OCI-LY1 (cell line): ENCODE results near the gene MS4A12.
"Not testable (repeated sequence)": the region's sequence is repeated elsewhere in the genome, so short reads cannot be mapped to it uniquely, and the experiment has no call there.

Experiments used
- H2AFZ ChIP-seq: fragments of 200-600 bp; sonication (generic), shearing (Covaris generic); 2 replicates; pipeline ENCODE4 v1.6.0; 2014; ENCODE audit warnings: antibody characterized with exemption, mild to moderate bottlenecking, low read length
- H3F3A ChIP-seq: fragments of 200-600 bp; sonication (generic), shearing (Covaris generic); 2 replicates; pipeline ENCODE4 v1.6.0; 2014; ENCODE audit warnings: mild to moderate bottlenecking, antibody characterized with exemption, low read length, moderate library complexity; ENCODE audit not compliant: insufficient read depth
- H3K27ac ChIP-seq: fragments of 200-600 bp; sonication (generic); 2 replicates; pipeline ENCODE4 v1.5.1; 2014; ENCODE audit warnings: low read length, mixed run types, mild to moderate bottlenecking, low read depth; ENCODE audit not compliant: poor library complexity, severe bottlenecking
- H3K27me3 ChIP-seq: fragments of 200-600 bp; sonication (generic); 2 replicates; pipeline ENCODE4 v1.6.0; 2014; ENCODE audit warnings: antibody characterized with exemption, mild to moderate bottlenecking, low read length, moderate library complexity; ENCODE audit not compliant: insufficient read depth
- H3K36me3 ChIP-seq: fragments of 200-600 bp; sonication (generic); 2 replicates; pipeline ENCODE4 v1.6.1; 2014; ENCODE audit warnings: mild to moderate bottlenecking, antibody characterized with exemption, low read length, moderate library complexity, mixed read lengths; ENCODE audit not compliant: insufficient read depth
- H3K4me1 ChIP-seq: fragments of 200-600 bp; sonication (generic); 2 replicates; pipeline ENCODE4 v1.5.1; 2014; ENCODE audit warnings: mild to moderate bottlenecking, low read length, moderate library complexity; ENCODE audit not compliant: insufficient read depth, severe bottlenecking
- H3K4me2 ChIP-seq: fragments of 200-600 bp; sonication (generic), shearing (Covaris generic); 2 replicates; pipeline ENCODE4 v1.6.1; 2014; ENCODE audit warnings: low read length
- H3K4me3 ChIP-seq: fragments of 200-600 bp; sonication (generic); 2 replicates; pipeline ENCODE4 v1.5.1; 2014; ENCODE audit warnings: low read length, low read depth, mild to moderate bottlenecking, mixed read lengths; ENCODE audit not compliant: poor library complexity, severe bottlenecking
- H3K79me2 ChIP-seq: fragments of 200-600 bp; shearing (Covaris generic); 2 replicates; pipeline ENCODE4 v1.6.1; 2016; ENCODE audit warnings: mixed run types, low read length, mixed read lengths; ENCODE audit not compliant: insufficient read depth
- H3K9ac ChIP-seq: fragments of 200-600 bp; sonication (generic), shearing (Covaris generic); 2 replicates; pipeline ENCODE4 v1.6.1; 2014; ENCODE audit warnings: mild to moderate bottlenecking, low read length, mixed read lengths
- H3K9me2 ChIP-seq: fragments of 200-600 bp; sonication (generic), shearing (Covaris generic); 2 replicates; pipeline ENCODE4 v1.6.1; 2014; ENCODE audit warnings: low read depth, mild to moderate bottlenecking, low read length, mixed read lengths
- H3K9me3 ChIP-seq: fragments of 200-600 bp; shearing (Covaris generic); 2 replicates; pipeline ENCODE4 v1.6.1; 2014; ENCODE audit warnings: low read length, mixed read lengths
- H4K20me1 ChIP-seq: fragments of 200-600 bp; sonication (generic), shearing (Covaris generic); 2 replicates; pipeline ENCODE4 v1.6.0; 2016; ENCODE audit warnings: mild to moderate bottlenecking, low read length; ENCODE audit not compliant: insufficient read depth
- EZH2 ChIP-seq: fragments of 200-600 bp; sonication (generic), shearing (Covaris generic); IDR thresholded peaks from 2 replicates; pipeline ENCODE4 v1.8.0; 2017; ENCODE audit warnings: borderline replicate concordance, mixed run types, mild to moderate bottlenecking, antibody characterized with exemption, low read length, moderate library complexity, mixed read lengths
- TF ChIP-seq, protein P1 (sequence below): fragments of 200-600 bp; sonication (generic), shearing (Covaris generic); IDR thresholded peaks from 2 replicates; pipeline ENCODE4 v1.5.1; 2017; ENCODE audit warnings: mild to moderate bottlenecking, antibody characterized with exemption, low read length, moderate library complexity, mixed read lengths

MS4A12 gene, protein sequence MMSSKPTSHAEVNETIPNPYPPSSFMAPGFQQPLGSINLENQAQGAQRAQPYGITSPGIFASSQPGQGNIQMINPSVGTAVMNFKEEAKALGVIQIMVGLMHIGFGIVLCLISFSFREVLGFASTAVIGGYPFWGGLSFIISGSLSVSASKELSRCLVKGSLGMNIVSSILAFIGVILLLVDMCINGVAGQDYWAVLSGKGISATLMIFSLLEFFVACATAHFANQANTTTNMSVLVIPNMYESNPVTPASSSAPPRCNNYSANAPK

DNA sequence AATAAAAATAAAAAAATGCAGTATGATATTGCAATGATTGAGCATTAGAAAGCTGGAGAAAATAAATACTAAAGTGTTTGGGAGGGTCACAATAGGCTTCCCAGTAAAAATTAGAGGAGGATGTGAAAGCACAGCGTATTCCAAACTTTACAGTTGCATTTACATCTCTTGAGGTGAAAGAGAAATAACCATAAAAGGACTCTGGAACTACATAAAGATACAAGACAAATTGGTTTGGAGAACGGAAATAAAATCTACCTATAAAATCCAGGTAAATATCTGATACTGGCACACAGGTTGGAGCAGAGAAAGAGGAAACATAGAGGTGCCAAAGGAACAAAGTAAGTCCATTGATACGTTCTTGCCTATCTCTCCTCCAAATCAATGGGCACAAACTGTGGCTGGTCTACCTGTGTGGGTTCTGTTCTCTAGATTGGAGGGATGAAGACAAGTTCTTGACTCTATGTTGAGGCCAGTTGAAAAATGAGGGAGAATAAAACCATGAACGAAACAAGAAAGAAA, at the start of gene MS4A12:
Gene MS4A12, plus strand, starts transcription at position 291 of the 522 bp plus-strand sequence. CDS start 4,541 bp downstream, outside the sequence.
- H3K4me1 ChIP-seq = peaks cover 4% of the 10 kb centered on the region
- H3F3A ChIP-seq = no peaks in the 10 kb centered on the region
- no peaks in the 10 kb centered on the region for H3K27me3 ChIP-seq
- H3K27ac ChIP-seq = no peak within 1 kb of the TSS
- H3K9me2 ChIP-seq = no peaks in the 10 kb centered on the region
- no peak within 1 kb of the TSS for H3K4me3 ChIP-seq
- H3K4me2 ChIP-seq = no peak within 1 kb of the TSS
- no peaks in the 10 kb centered on the region for H3K79me2 ChIP-seq
- TF ChIP-seq, protein P1, sequence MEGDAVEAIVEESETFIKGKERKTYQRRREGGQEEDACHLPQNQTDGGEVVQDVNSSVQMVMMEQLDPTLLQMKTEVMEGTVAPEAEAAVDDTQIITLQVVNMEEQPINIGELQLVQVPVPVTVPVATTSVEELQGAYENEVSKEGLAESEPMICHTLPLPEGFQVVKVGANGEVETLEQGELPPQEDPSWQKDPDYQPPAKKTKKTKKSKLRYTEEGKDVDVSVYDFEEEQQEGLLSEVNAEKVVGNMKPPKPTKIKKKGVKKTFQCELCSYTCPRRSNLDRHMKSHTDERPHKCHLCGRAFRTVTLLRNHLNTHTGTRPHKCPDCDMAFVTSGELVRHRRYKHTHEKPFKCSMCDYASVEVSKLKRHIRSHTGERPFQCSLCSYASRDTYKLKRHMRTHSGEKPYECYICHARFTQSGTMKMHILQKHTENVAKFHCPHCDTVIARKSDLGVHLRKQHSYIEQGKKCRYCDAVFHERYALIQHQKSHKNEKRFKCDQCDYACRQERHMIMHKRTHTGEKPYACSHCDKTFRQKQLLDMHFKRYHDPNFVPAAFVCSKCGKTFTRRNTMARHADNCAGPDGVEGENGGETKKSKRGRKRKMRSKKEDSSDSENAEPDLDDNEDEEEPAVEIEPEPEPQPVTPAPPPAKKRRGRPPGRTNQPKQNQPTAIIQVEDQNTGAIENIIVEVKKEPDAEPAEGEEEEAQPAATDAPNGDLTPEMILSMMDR = no peak
- no peak for TF ChIP-seq EZH2
- no peaks in the 10 kb centered on the region for H3K36me3 ChIP-seq
- H3K9me3 ChIP-seq = no peaks in the 10 kb centered on the region
- no peak within 1 kb of the TSS for H3K9ac ChIP-seq
- no peak within 1 kb of the TSS for H2AFZ ChIP-seq
- no peaks in the 10 kb centered on the region for H4K20me1 ChIP-seq

DNA sequence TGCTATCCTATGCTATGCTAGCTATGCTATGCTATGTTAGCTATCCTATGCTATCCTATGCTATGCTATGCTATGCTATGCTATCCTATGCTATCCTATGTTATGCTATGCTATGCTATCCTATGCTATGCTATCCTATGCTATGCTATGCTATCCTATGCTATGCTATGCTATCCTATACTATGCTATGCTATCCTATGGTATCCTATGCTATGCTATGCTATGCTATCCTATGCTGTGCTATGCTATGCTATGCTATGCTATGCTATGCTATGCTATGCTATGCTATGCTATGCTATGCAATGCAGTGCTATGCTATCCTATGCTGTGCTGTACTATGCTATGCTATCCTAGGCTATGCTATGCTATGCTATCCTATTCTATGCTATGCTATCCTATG, 45.5 kb upstream of the MS4A12 start:
- no peak overlapping the region for H3K4me3 ChIP-seq
- H2AFZ ChIP-seq = no peak overlapping the region
- no peak overlapping the region for H3K27ac ChIP-seq
- H3K79me2 ChIP-seq = no peaks in the 10 kb centered on the region
- H3K9me3 ChIP-seq = no peaks in the 10 kb centered on the region
- H3K9ac ChIP-seq = no peak overlapping the region
- peak overlapping the region; percentile 76; the same call in 1 of the 2 replicates for H3K4me2 ChIP-seq
- peaks cover 6% of the 10 kb centered on the region; the same call in 1 of the 2 replicates for H3F3A ChIP-seq
- no peak for TF ChIP-seq EZH2
- TF ChIP-seq, protein P1 = no peak
- no peaks in the 10 kb centered on the region for H3K36me3 ChIP-seq
- no peaks in the 10 kb centered on the region for H3K27me3 ChIP-seq
- no peaks in the 10 kb centered on the region for H3K9me2 ChIP-seq
- no peaks in the 10 kb centered on the region for H4K20me1 ChIP-seq
- H3K4me1 ChIP-seq = peaks cover 51% of the 10 kb centered on the region

DNA sequence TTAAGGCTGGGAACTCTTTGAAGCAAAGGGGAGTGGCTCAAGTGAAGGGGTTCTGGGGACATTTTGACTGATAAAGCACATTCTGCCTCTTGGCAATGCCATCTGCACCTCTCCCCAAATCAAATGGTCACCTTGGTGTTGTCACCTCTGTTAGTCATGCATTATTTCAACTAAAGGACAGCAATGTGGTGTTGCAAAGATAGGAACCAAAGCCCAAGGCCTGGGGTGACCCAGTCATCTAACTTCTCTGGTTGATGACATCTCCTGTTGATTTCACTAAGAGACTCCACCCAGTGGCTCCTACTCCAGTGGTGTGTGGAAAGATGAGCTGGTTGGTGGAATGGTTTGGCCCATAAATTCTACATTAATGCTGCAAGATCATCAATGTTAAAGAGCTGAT, 44.7 kb upstream of the MS4A12 start:
- H3K36me3 ChIP-seq = no peaks in the 10 kb centered on the region
- H3K9me2 ChIP-seq = no peaks in the 10 kb centered on the region
- H3K4me3 ChIP-seq = no peak overlapping the region
- no peaks in the 10 kb centered on the region for H3K9me3 ChIP-seq
- no peak overlapping the region for H3K27ac ChIP-seq
- H4K20me1 ChIP-seq = no peaks in the 10 kb centered on the region
- no peak overlapping the region for H3K4me2 ChIP-seq
- no peak overlapping the region for H3K9ac ChIP-seq
- peaks cover 49% of the 10 kb centered on the region for H3K4me1 ChIP-seq
- TF ChIP-seq, protein P1 = no peak
- no peak for TF ChIP-seq EZH2
- no peak overlapping the region for H2AFZ ChIP-seq
- no peaks in the 10 kb centered on the region for H3F3A ChIP-seq
- H3K79me2 ChIP-seq = no peaks in the 10 kb centered on the region
- H3K27me3 ChIP-seq = no peaks in the 10 kb centered on the region

DNA sequence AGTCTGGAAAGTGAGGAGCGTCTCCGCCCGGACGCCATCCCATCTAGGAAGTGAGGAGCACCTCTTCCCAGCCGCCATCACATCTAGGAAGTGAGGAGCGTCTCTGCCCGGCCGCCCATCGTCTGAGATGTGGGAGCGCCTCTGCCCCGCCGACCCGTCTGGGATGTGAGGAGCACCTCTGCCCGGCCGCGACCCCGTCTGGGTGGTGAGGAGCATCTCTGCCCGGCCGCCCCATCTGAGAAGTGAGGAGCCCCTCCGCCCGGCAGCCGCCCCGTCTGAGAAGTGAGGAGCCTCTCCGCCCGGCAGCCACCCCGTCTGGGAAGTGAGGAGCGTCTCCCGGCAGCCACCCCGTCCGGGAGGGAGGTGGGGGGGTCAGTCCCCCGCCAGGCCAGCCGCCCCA, 41.4 kb upstream of the MS4A12 start:
- not testable (repeated sequence) for H3K79me2 ChIP-seq, H4K20me1 ChIP-seq, H2AFZ ChIP-seq, H3K36me3 ChIP-seq, H3K27me3 ChIP-seq, H3K4me3 ChIP-seq, H3K9me2 ChIP-seq, H3K27ac ChIP-seq, H3K9me3 ChIP-seq, H3K9ac ChIP-seq, H3K4me2 ChIP-seq, H3F3A ChIP-seq
- peaks cover 42% of the 10 kb centered on the region for H3K4me1 ChIP-seq
